ENCODE measurements around the gene CLPX. TPM values are rescaled to one million over a fixed set of nuclear protein-coding genes. Genes with fewer than 3 reads are reported as not detected.
"Not testable (repeated sequence)": the region's sequence is repeated elsewhere in the genome, so short reads cannot be mapped to it uniquely, and the experiment has no call there.

Gene CLPX
- 55.9 TPM for total RNA-seq
- long read RNA-seq, full-length matches to known transcripts = 51 of 62 reads
- long read RNA-seq, partial matches to known transcripts = 7 of 62 reads
- long read RNA-seq, other reads (novel, unspliced or antisense) = 4 of 62 reads

GRCh38 chr15:65184868-65185717 is at the start of gene CLPX:
Gene CLPX (minus strand): TSS chr15:65185342. CDS start chr15:65185153, 189 bp downstream.
- intact Hi-C loops (cut with DNase I) = loop anchor here (2.0 to 5.0 kb wide), 3 partner anchors 52 to 117 kb away; partner anchors contain the start of genes PARP16, PDCD7 and RNU5B-1
- peak; percentile 95 for DNase-seq (ENCODE audit: low spot score)

- DNase-seq (ENCODE audit: low spot score) = no peak
- intact Hi-C loops (cut with DNase I) = no loop called here
Measured at GRCh38 chr15:65233696-65234095, 48.6 kb upstream of the CLPX start.

GRCh38 chr15:65232520-65232919 is 47.4 kb upstream of the CLPX start:
- intact Hi-C loops (cut with DNase I) = no loop called here
- DNase-seq (ENCODE audit: low spot score) = no peak

- intact Hi-C loops (cut with DNase I) = no loop called here
Measured at GRCh38 chr15:65231306-65231705, 46.2 kb upstream of the CLPX start.

GRCh38 chr15:65226901-65227300 is 41.8 kb upstream of the CLPX start:
- intact Hi-C loops (cut with DNase I); DNase-seq (ENCODE audit: low spot score): not testable (repeated sequence)

More at GRCh38 chr15:65231306-65231705, 46.2 kb upstream of the CLPX start:
- DNase-seq (ENCODE audit: low spot score) = no peak

GRCh38 chr15:65226221-65226620 is 41.1 kb upstream of the CLPX start:
- intact Hi-C loops (cut with DNase I) = no loop called here

GRCh38 chr15:65223996-65224395 is 38.9 kb upstream of the CLPX start:
- intact Hi-C loops (cut with DNase I) = no loop called here
- DNase-seq (ENCODE audit: low spot score) = no peak

More at GRCh38 chr15:65226221-65226620, 41.1 kb upstream of the CLPX start:
- DNase-seq (ENCODE audit: low spot score) = no peak

GRCh38 chr15:65222891-65223290 is 37.7 kb upstream of the CLPX start:
- intact Hi-C loops (cut with DNase I) = no loop called here
- DNase-seq (ENCODE audit: low spot score) = no peak

GRCh38 chr15:65221697-65222096 is 36.6 kb upstream of the CLPX start:
- intact Hi-C loops (cut with DNase I) = no loop called here
- no peak for DNase-seq (ENCODE audit: low spot score)

- intact Hi-C loops (cut with DNase I) = no loop called here
- DNase-seq (ENCODE audit: low spot score) = no peak
Measured at GRCh38 chr15:65219137-65219536, 34.0 kb upstream of the CLPX start.

GRCh38 chr15:65217526-65218482 is 32.7 kb upstream of the CLPX start:
- DNase-seq (ENCODE audit: low spot score) = no peak
- intact Hi-C loops (cut with DNase I) = no loop called here

- intact Hi-C loops (cut with DNase I) = no loop called here
Measured at GRCh38 chr15:65215496-65215895, 30.4 kb upstream of the CLPX start.

GRCh38 chr15:65214010-65214409 is 28.9 kb upstream of the CLPX start:
- no peak for DNase-seq (ENCODE audit: low spot score)
- intact Hi-C loops (cut with DNase I) = no loop called here

More at GRCh38 chr15:65215496-65215895, 30.4 kb upstream of the CLPX start:
- no peak for DNase-seq (ENCODE audit: low spot score)

- intact Hi-C loops (cut with DNase I) = no loop called here
- no peak for DNase-seq (ENCODE audit: low spot score)
Measured at GRCh38 chr15:65213241-65213640, 28.1 kb upstream of the CLPX start.

GRCh38 chr15:65212097-65212496 is 27.0 kb upstream of the CLPX start:
- intact Hi-C loops (cut with DNase I) = no loop called here
- DNase-seq (ENCODE audit: low spot score) = no peak

GRCh38 chr15:65211482-65211982 is 26.4 kb upstream of the CLPX start:
- DNase-seq (ENCODE audit: low spot score) = no peak
- intact Hi-C loops (cut with DNase I) = no loop called here

- intact Hi-C loops (cut with DNase I) = no loop called here
- DNase-seq (ENCODE audit: low spot score) = no peak
Measured at GRCh38 chr15:65210770-65211481, 25.8 kb upstream of the CLPX start, which contains the start of gene CILP. Gene CILP (minus strand): TSS chr15:65211473. CDS start chr15:65209755, 1,718 bp downstream.

- no peak for DNase-seq (ENCODE audit: low spot score)
- intact Hi-C loops (cut with DNase I) = loop anchor here (10.0 kb wide), 1 partner anchor 175 kb away; no protein-coding TSS in a partner anchor
Measured at GRCh38 chr15:65209701-65210643, 24.8 kb upstream of the CLPX start.

All from cardiac septum (tissue), 1 donor.